GM19025 (cell line): Measurements from ENCODE around the gene IFNAR2.
"Not testable (repeated sequence)": the region's sequence is repeated elsewhere in the genome, so short reads cannot be mapped to it uniquely, and the experiment has no call there.

Experiments
- ATAC-seq: cut with Tn5 transposase; IDR thresholded peaks from one replicate; pipeline ENCODE4 v1.9.1; 2021; ENCODE audit warnings: mild to moderate bottlenecking, low read depth, moderate library complexity; ENCODE audit not compliant: unreplicated experiment

IFNAR2 gene

GRCh38 chr21:33240404-33240803 lies 10.7 kb downstream of the IFNAR2 start:
- ATAC-seq, result no peak

GRCh38 chr21:33241846-33242245 lies 12.1 kb downstream of the IFNAR2 start:
- ATAC-seq, result no peak

GRCh38 chr21:33242846-33243245 lies 13.1 kb downstream of the IFNAR2 start:
- ATAC-seq, result not testable (repeated sequence)

GRCh38 chr21:33244082-33244778 lies 14.5 kb downstream of the IFNAR2 start:
- ATAC-seq, result no peak

GRCh38 chr21:33244779-33245105 lies 15.0 kb downstream of the IFNAR2 start:
- no peak for ATAC-seq

GRCh38 chr21:33245289-33245918 lies 15.7 kb downstream of the IFNAR2 start:
- no peak for ATAC-seq

GRCh38 chr21:33246506-33246905 lies 16.8 kb downstream of the IFNAR2 start:
- ATAC-seq, result no peak

- no peak for ATAC-seq
These were observed 17.2 kb downstream of the IFNAR2 start for GRCh38 chr21:33246963-33247362.

GRCh38 chr21:33247599-33247998 lies 17.9 kb downstream of the IFNAR2 start:
- no peak for ATAC-seq

GRCh38 chr21:33249331-33250002 lies 19.7 kb downstream of the IFNAR2 start:
- ATAC-seq, result no peak

- no peak for ATAC-seq
These were observed 21.4 kb downstream of the IFNAR2 start for GRCh38 chr21:33251119-33251518.

- not testable (repeated sequence) for ATAC-seq
These were observed 23.6 kb downstream of the IFNAR2 start for GRCh38 chr21:33253382-33253781.

- ATAC-seq, result no peak
These were observed 25.0 kb downstream of the IFNAR2 start for GRCh38 chr21:33254766-33255165.

GRCh38 chr21:33255404-33255803 lies 25.7 kb downstream of the IFNAR2 start:
- ATAC-seq, result no peak

- ATAC-seq, result no peak
These were observed 26.3 kb downstream of the IFNAR2 start for GRCh38 chr21:33256019-33256418.

- ATAC-seq, result no peak
These were observed 27.5 kb downstream of the IFNAR2 start for GRCh38 chr21:33257094-33257803.

- no peak for ATAC-seq
These were observed 28.7 kb downstream of the IFNAR2 start for GRCh38 chr21:33258475-33258874.

GRCh38 chr21:33259428-33259827 lies 29.7 kb downstream of the IFNAR2 start:
- ATAC-seq, result no peak

- ATAC-seq, result no peak
These were observed 30.3 kb downstream of the IFNAR2 start for GRCh38 chr21:33259995-33260394.

- ATAC-seq, result no peak
These were observed 31.9 kb downstream of the IFNAR2 start for GRCh38 chr21:33261635-33262034.

GRCh38 chr21:33262921-33263320 lies 33.2 kb downstream of the IFNAR2 start:
- no peak for ATAC-seq
